ENCODE data around the gene COA3. TPM values are rescaled to one million over a fixed set of nuclear protein-coding genes. Genes with fewer than 3 reads are reported as not detected.

The COA3 gene
- total RNA-seq, 1 donor from 2014 or later = 95.0 TPM

DNA sequence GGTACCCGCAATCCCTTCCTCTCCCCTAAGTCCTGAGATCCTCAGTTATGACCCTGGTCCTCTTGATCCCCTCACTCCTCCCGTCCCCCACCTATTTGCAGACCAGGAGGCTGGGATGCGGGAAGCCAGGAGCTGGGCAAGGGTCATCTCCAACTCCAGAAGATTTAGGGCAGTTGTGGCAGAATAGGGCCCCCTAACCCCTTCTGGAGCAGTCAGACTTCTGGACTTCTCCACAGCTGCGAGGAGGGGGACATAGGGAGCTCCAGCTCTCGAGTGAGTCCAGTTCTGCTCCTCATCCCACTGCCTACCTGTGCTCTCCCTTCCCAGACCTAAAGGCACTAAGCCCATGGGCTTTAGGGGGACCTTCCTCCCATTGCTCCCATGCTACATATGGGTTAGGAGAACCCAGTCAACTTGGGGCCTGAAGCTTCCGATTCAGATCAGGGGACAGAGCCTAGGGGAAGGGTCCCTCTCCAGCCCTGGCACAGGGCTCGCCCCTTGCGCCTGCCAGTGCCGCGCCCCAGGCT is 16.8 kb downstream of the COA3 start:
- peak overlapping the region; percentile 81 for H3K4me3 ChIP-seq (ENCODE audit: low read depth, low read length)
- no peak for DNase-seq (ENCODE audit: low read depth)
- TF ChIP-seq, protein P1, sequence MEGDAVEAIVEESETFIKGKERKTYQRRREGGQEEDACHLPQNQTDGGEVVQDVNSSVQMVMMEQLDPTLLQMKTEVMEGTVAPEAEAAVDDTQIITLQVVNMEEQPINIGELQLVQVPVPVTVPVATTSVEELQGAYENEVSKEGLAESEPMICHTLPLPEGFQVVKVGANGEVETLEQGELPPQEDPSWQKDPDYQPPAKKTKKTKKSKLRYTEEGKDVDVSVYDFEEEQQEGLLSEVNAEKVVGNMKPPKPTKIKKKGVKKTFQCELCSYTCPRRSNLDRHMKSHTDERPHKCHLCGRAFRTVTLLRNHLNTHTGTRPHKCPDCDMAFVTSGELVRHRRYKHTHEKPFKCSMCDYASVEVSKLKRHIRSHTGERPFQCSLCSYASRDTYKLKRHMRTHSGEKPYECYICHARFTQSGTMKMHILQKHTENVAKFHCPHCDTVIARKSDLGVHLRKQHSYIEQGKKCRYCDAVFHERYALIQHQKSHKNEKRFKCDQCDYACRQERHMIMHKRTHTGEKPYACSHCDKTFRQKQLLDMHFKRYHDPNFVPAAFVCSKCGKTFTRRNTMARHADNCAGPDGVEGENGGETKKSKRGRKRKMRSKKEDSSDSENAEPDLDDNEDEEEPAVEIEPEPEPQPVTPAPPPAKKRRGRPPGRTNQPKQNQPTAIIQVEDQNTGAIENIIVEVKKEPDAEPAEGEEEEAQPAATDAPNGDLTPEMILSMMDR (conservative IDR thresholded peaks at IDR 0.05; ENCODE audit: low read depth, low read length) = no peak

- TF ChIP-seq, protein P1 (conservative IDR thresholded peaks at IDR 0.05; ENCODE audit: low read depth, low read length) = no peak
- DNase-seq (ENCODE audit: low read depth) = no peak
- H3K4me3 ChIP-seq (ENCODE audit: low read depth, low read length) = peak overlapping the region; percentile 81
Measured at GRCh38 chr17:42780851-42781638, 17.5 kb downstream of the COA3 start.

DNA sequence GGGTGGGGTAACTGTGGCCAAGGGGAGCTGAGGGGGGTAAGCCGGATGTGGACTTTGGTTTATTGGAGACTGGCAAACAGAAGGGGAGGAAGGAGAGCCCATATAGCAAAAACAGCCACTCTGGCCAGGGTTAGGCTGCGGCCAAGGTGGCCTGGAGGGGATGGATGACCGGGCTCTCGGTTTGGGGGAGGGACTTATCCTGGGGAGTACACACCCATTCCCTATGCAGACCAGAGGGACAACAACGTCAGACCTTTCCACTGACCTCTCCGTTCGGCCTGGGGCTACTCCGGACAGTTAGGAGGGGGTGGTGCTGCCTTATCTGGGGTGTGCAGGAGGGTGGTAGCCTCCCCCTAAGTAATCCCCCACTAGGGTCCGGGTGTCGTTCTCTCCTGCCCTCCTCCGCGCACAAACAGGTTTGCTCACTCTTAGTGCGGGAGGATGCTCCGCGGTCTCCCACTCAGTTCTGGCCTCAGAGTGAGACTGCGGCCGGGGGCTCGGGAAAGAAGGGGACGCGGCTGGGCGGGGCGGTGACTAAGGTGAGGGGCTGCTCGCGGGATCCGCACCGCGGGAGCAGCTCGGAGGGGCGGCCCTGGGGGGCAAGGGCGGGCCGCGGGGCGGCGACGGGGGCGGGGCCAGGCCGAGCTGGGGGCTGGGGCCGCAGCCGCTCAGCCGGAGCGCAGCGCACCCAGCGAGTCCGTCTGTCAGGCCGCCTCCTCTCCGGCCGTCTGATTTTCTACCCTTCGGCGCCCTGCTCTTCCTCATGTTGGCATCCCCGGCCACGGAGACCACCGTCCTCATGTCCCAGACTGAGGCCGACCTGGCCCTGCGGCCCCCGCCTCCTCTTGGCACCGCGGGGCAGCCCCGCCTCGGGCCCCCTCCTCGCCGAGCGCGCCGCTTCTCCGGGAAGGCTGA is 18.3 kb downstream of the COA3 start, which contains the start of gene WNK4:
Gene WNK4 (plus strand): TSS at position 675 of the 915 bp plus-strand sequence. CDS start 89 bp downstream, at position 764.
- TF ChIP-seq, protein P1 (conservative IDR thresholded peaks at IDR 0.05; ENCODE audit: low read depth, low read length) = no peak

GRCh38 chr17:42779304-42779935 is 19.1 kb downstream of the COA3 start:
- no peak for DNase-seq (ENCODE audit: low read depth)
- H3K4me3 ChIP-seq (ENCODE audit: low read depth, low read length) = no peak overlapping the region
- TF ChIP-seq, protein P1 (conservative IDR thresholded peaks at IDR 0.05; ENCODE audit: low read depth, low read length) = no peak

More for the DNA sequence above, 18.3 kb downstream of the COA3 start, which contains the start of gene WNK4:
- peak within 1 kb of the TSS; percentile 81 for H3K4me3 ChIP-seq (ENCODE audit: low read depth, low read length)
- DNase-seq (ENCODE audit: low read depth) = no peak

GRCh38 chr17:42778570-42778969 is 19.9 kb downstream of the COA3 start:
- no peak for DNase-seq (ENCODE audit: low read depth)
- no peak overlapping the region for H3K4me3 ChIP-seq (ENCODE audit: low read depth, low read length)
- TF ChIP-seq, protein P1 (conservative IDR thresholded peaks at IDR 0.05; ENCODE audit: low read depth, low read length) = no peak

- no peak for DNase-seq (ENCODE audit: low read depth)
- TF ChIP-seq, protein P1 (conservative IDR thresholded peaks at IDR 0.05; ENCODE audit: low read depth, low read length) = peak; percentile 15
- H3K4me3 ChIP-seq (ENCODE audit: low read depth, low read length) = no peak overlapping the region
Measured at GRCh38 chr17:42775534-42776098, 22.9 kb downstream of the COA3 start.

Data from epithelial cell of proximal tubule (primary cell).